GM12878 (cell line): ENCODE measurements around the gene SETD2. TPM values are rescaled to one million over a fixed set of nuclear protein-coding genes. Genes with fewer than 3 reads are reported as not detected.
A peak's percentile ranks its signal among the peaks of the same experiment; 100 is the strongest.

Experiments used
- CEBPZ ChIP-seq: fragments of 150-350 bp; IDR thresholded peaks from 2 replicates; pipeline ENCODE4 v1.6.1; 2016; ENCODE audit warnings: low read depth, low read length
- PRDM15 ChIP-seq: fragments of 450-650 bp; formaldehyde crosslinking; IDR thresholded peaks from 2 replicates; pipeline ENCODE4 v1.4.0; 2020; ENCODE audit warnings: mild to moderate bottlenecking, moderate library complexity
- RELA ChIP-seq: fragments of 450-650 bp; IDR thresholded peaks from 2 replicates; pipeline ENCODE4 v1.8.0; 2014; ENCODE audit warnings: borderline replicate concordance; ENCODE audit not compliant: partially characterized antibody
- STAT1 ChIP-seq: fragments of 450-650 bp; conservative IDR thresholded peaks from 2 replicates; pipeline ENCODE4 v1.6.1; 2014; ENCODE audit warnings: antibody characterized with exemption, mild to moderate bottlenecking
- ZNF207 ChIP-seq: fragments of 450-650 bp; IDR thresholded peaks from 2 replicates; pipeline ENCODE4 v1.6.1; 2014; ENCODE audit warnings: antibody characterized with exemption, mild to moderate bottlenecking, borderline replicate concordance
- polyA plus RNA-seq, 11 experiments: library from polyadenylated mRNA; depleted of rRNA in 4 of 11; unstranded in 6 of 11; stranded (reverse) in 5 of 11; fragments of >200 nt; fragmentation: Nextera tagmentation in 4 of 11; fragmentation: Illumina TruSeq in 1 of 11; extraction: Ambion mirVana in 4 of 11; extraction: Trizol in 1 of 11; gene quantifications; 1 replicate in 1 of 11; 2 replicates in 10 of 11; pipeline versions ENCODE4 v1.2.1 to v1.2.3, GENCODE V29; 2011 to 2016; ENCODE audit warnings: inconsistent platforms in 2 of 11, missing spikeins in 2 of 11, low read depth in 1 of 11
- total RNA-seq, 4 experiments: library from RNA; depleted of rRNA in 3 of 4; stranded (reverse); fragments of >200 nt in 3 of 4; fragmentation: Illumina TruSeq in 1 of 4; extraction: Trizol in 1 of 4; gene quantifications; 2 replicates each; pipeline versions ENCODE4 v1.2.1 to v1.2.3, GENCODE V29; 2013 to 2021

SETD2 gene
- total and polyA plus RNA-seq, 10 of the 15 experiments (the other 5 are each of a cell fraction or from before 2014, with no cell fraction given), result 8.4 to 44.9 (median 24.5) TPM

DNA sequence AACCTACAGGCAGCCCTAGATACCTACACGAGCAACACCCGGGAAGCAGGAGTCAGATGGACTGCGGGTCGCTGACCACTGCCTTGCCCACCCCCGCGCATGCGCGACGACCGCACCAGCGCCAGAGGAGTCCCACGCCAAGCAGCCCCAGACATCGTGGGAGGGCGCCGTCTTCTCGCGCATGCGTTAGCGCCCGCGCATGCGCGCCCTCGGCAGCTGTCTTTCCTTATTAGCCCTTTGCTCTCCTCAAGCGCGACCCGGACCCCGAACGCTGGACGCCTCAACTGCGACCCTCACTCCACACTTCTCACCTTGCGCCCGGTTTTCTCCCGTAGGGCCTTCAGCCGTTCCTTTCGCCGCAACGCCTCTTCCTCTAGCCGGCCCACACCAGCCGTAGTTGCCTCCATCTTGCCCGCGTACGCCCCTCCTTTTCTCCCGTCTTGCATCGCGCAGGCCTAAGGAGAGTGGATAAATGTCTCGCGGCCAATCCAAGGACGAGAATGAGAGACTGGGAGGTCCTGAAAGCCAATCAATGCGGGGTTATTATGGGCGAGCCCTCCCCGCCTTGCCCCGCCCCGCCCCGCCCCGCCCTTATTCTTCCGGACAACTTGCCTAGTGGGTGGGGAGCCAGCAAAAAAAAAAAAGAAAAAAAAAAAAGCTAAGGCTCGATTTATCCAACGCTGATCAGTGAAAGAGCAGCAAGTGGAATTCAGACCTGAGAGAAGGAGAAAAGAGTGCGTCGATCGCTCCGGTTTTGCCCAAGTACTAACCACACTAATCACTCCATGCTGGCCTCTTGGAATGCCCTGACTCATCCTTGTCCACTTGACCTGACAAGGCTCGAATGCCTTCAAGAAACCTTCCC is 187.4 kb downstream of the SETD2 start, which contains the start of gene CCDC12 (continued):
- 0 out of 2 replicates have a peak, but pooled peaks have one; percentile 24 for TF ChIP-seq CEBPZ
- TF ChIP-seq STAT1, result 0 out of 2 replicates have a peak, but pooled peaks have one; percentile 46
- no peak for TF ChIP-seq PRDM15
- TF ChIP-seq ZNF207, result peak; percentile 42; the same call in 1 of the 2 replicates
- peak; percentile 32 for TF ChIP-seq RELA
